GM18520 (cell line): Measurements from ENCODE around the gene BABAM2.
"Not testable (repeated sequence)": the region's sequence is repeated elsewhere in the genome, so short reads cannot be mapped to it uniquely, and the experiment has no call there.

ENCODE experiments used
- ATAC-seq: cut with Tn5 transposase; IDR thresholded peaks from one replicate; pipeline ENCODE4 v1.9.1; 2021; ENCODE audit not compliant: unreplicated experiment

The BABAM2 gene

DNA sequence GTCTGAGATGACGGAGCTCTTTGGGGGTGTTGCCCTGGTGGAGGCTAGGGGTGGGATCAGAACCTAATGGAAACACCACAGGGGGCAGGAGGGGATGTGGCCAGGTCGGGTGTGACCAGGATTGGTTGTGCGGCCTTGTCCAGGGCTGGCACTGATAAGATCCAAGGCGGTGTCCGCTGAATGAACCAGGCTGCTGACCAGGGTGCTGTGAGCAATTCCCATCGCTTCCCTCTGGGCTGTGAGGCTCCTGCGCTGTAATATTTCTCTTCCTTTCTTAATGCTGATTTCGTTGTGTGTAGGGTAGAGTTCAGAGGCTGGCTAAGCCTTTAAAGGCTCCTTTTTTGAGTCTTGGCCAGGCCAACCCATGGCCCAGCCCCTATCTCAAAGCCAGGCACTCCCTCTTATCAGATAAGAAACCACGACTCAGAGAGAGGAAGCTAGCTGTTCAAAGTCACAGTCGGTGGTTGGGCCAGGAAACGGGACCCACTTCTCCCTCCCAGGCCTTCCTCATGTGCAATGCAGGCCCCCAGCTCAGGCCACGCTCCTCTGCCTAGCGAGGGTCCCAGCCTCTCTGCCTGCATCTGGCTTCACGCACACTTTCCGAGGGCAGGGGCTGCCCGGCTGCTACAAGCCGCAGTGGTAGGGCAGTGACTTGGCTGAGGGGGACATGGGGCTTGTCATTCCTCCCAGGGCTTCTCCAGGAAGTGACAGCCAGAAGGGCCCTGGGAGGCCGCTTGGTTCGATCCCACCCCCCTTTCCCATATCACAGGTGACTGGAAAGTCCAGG is 476.2 kb downstream of the BABAM2 start:
- ATAC-seq: no peak

DNA sequence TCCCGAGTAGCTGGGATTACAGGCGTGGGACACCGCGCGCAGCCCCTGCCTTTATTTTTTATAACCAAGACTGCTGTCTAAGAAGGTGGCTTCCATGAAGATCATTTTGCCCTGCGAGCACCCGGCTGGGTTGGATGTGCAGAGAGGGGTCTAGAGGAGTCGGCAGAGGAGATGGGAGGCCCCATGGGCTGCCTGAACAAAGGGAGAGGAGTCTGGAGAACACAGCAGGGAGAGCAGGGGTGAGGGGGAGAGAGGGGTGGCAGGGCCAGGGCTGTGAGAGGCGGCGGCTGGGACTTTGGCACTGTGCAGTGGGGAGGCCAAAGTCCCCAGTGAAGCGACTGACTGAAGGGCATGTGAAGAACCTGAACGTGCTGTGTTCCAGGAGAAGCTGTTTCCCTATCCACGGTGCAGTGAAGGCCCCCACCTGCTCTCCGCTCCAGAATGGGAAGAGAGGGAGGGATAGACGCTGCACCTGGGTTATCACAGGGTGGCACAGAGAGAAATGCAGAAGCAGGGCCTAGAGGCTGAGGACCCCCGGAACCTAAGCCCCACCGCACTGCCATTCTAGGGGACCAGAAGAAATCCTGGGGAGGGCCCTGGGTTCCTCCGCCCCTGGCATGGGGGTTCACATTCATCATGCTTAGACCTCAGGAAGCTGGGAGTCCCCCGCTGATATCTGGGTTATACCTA is 477.3 kb downstream of the BABAM2 start:
- no peak for ATAC-seq

DNA sequence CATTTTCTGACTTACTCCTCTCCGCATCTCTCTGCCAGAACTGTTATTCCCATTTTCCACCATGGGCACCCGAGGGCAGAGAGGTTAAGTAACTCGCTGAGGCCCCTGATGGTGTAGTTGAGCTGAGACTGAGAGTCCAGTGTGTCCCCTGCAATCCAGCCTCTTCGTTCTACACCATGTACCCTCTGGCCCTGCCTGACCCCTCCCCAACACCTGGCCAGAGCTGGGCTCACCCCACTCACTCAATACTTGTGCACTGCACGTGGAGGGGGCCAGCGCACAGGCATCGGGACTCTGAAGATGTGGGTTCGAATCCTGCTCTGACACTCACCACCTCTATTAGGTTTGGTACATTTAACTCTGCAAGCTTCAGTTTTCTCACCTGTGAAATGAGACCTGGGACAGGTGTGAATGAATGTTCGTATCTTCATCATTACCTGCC is 477.8 kb downstream of the BABAM2 start:
- ATAC-seq: no peak

DNA sequence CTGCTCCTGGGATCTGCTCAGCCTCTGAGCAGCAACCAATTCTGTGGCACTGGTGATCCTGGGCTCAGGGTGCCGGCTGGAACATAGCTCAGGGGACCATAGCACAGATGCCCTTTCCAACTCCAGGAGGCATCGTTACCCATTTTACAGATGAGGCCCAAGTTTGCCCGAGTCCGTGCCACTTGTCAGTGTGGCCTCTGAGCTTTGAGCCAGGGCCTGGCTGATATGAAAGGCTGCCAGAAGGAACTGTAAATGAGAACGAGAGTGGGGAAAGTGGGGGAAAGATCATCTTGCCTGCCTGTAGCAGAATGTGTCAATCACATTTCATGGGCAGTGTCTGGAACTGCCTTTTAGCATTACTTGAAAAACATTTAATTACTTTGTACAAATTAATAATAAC is 478.8 kb downstream of the BABAM2 start:
- no peak for ATAC-seq

DNA sequence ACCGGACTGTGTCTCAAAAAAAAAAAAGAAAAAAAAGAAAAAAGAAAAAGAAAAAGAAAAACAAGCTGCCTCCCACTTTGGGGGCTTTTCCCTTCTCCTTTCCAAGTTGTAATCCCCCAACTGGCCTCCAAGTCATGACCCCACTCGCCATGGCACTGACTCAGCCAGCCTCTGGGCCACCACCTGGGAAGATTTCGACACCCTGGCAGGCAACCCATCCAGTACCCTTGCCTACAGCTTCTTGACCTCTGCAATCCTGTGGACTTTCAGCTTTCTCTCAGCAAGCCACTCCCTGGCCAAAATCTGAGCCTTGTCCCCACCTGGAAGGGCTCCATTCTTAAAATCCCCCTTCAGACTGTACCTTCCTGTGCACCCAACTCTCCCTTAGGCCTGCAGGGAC is 479.8 kb downstream of the BABAM2 start:
- ATAC-seq: no peak

DNA sequence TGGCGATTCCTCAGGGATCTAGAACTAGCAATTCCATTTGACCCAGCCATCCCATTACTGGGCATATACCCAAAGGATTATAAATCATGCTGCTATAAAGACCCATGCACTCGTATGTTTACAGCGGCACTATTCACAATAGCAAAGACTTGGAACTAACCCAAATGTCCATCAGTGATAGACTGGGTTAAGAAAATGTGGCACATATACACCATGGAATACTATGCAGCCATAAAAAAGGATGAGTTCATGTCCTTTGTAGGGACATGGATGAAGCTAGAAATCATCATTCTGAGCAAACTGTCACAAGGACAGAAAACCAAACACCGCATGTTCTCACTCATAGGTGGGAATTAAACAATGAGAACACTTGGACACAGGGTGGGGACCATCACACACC is 481.2 kb downstream of the BABAM2 start:
- ATAC-seq: not testable (repeated sequence)

DNA sequence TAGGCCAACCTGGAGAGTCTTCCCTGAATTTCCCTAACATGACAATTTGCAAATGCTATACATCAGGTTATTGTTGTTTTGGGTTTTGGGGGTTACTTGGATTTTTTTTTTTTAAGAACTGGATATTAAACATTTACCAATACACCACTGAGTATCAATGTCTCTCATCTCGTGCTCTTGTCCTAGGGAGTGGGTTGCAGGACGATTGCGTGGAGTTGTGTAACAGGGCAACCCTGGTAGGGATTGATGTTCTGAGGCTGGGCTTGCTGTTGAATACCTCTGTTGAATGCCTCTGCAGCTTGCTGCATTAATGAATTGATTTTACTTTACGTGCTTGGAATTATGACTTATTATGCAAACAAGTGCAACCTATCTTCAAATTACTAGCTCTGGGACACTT is 483.3 kb downstream of the BABAM2 start:
- no peak for ATAC-seq

DNA sequence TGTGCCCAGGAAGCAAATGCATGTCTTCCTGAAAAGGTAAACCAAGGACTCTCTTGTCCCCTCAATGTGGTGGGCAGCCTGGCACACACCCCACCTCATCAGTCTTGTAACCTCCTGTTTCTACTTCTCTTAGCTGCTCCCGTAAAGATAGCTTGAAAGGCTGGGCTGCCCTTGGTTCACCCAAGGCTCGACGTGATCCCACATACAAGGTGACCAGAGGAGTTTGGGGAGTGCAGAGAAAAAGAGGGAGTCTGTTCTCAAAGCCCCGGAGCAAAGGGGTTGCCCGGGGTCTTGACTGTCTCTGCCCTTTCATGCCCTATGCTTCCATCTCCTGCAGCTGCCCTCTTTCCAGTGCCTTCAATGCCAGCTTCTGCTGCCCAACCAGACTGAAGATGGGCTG is 483.8 kb downstream of the BABAM2 start:
- no peak for ATAC-seq

DNA sequence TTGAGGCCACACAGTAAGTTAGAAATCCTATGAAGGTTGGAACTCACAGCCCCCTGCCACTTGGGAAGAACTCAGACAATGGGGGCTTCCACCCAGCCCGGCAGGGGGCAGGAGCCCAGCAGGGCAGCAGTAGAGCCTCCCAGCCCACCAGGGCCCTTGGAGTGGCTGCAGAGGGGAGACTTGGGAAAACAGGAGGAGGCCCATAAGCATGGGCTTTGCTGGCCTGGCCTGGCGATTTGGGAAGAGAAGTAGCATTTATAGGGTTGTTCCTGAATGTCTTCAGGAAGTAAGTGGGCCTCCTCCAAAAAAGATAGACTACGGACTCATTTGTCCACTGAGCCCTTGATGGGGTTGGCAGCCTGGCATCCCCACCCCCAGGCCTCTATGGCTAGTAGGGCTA is 484.7 kb downstream of the BABAM2 start:
- no peak for ATAC-seq

DNA sequence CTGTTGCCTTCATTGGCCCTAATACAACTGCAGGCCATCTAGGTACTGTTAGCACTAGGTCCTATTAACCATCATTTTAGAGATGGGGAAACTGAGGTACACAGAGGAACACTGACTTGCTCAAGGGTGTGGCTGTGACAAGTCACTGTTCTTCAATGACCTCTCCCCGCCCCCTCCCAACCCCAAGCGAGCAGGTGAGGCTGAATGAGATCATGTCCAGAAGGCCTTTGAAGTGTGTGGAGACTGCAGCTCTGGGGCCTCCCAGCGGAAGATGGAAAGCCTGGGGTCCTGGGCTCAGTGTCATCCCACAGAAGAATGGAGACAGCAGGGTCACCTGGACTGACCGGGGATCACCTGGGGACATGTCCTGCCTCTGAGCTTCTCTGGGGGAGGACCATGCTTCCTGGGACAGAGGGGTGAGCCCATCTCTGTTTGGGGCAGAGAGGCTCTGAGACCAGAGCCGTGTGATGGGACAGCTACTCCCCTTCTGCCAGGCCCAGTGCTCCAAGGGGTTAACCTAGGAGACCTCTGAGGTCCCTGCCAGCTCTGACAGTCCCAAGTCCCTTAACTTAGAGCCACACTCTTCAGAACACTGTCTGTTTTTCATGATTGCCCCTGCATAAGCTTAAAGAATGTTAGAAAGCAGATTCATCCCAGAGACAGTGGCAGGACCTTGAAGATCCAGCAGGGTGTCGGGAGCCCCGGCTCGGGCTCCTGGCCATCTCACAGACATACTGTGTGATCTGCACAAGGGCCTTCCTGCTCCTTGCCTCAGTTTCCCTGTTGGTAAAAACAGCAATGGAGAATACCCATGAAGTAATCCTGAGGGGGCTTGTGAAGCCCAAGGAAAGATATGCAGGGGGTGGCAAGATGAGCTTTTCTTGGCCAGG is 485.5 kb downstream of the BABAM2 start:
- no peak for ATAC-seq

DNA sequence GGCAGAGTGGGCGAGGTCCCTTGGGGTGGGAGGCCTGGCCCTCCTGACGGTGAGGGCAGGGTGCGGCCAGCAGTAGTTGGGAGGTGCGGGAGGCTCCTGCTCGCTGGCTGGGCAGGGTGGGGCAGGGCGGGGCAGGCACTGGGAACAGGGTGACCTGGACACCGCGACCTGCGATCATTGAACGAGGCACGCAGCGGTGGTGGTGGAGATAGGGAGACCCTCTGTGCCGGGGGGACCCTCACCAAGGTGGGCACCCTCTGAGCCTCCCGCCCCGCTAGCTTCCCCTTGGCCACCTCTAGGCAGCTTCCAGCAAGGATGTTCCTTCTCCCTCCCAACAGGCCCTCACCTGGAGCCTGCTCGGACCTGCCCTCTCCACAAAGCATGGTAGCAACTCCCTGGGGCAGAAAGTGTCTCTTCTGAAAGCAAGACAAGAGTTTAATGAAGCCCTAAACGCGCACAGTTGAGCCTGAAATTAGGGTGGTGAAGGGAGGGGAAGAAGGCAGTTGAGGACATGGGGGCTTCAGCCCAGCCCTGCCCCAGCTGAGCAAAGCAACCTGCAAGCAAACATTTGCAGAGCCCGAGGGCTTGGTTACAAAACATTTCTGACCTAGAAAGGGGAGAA is 486.8 kb downstream of the BABAM2 start:
- ATAC-seq: no peak

DNA sequence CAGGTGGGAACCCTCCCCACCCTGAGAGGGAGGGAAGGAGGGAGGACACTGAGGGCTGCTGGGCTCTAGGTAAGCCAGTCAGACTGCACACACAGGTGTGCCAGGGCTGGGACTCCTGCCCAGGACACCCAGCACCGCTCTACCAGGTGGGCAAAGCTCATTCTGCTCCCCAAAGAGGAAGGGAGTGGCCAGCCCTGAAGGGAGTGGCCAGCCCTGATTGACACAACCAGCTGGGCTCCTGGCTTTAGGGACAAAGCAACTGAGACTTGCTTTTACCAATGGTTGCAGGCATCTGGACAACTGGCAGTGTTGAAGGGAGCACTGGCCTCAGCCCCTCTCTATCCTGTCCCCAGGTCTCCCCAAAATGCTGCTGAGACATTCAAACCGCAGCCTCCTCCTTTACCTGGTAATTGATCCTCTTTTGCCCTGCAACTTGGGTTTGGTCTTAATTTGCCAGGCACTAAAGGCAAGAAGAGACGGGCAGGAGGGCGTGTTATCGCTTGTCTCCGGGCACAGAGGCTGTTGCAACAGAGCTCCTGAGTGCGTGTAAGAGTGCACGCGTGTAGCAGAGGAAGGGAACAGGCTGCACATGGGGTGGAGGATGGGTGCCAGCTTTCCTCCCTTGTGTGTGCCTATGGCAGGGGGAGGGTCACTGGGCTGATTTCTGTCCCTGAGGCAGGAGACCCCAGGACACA is 487.6 kb downstream of the BABAM2 start:
- ATAC-seq: no peak

DNA sequence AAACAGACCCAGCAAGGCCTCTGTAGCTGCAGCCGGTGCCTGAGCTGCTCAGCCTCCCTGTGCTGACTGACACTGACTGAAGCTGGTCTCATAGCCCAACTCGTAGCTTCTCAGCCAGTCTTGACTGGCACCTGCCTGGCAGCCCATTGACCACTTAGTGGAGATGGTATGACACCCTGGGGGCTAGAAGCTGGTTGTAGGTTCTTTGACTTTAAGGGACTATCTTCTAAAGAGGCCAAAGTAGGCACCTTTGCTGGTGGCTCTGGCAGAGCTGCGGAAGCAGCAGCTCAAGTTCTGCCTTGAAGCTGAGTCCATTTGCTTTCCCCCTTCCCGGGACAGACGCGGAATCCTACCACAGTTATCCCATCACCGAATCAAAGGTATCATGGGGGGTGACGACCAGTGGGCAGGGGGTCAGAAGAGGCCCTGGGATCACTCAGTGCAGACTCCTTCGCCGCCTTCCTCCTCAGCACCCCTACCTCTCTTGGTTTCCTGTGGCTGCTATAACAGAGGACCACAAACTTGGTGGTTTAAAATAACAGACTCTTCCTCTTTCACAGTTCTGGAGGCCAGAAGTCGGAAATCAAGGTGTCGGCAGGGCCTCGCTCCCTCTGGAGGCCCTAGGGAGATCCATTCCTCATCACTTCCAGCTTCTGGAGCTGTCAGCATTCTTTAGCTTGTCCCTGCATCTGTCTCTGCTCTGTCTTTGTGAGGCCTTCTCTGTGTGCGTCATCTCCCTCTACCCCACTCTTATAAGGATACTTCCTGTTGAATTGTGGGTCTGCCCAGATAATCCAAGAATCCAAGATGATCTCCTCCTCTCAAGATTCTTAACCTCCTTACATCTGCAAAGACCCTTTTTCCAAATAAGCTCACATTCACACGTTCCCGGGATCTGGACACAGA is 488.4 kb downstream of the BABAM2 start:
- ATAC-seq: no peak

DNA sequence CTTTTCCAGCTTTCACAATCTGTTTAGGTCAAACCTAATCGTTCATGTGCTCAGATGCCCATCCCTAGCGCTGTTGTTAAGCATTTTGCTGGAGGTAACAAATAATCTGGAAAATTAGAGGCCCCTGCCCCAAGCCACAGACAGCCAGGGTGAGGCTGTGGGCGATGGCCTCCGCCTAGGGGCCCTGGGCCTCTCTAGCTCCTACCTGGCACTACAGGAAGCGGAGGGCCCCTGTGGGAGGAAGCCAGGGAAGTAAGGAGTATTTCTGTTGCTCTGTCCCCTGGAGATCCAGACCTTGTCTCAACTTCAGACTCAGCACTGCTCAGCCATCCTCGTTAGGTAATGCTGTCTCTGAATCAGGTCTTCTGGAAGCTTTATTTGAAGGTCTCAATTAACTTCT is 489.7 kb downstream of the BABAM2 start:
- no peak for ATAC-seq

DNA sequence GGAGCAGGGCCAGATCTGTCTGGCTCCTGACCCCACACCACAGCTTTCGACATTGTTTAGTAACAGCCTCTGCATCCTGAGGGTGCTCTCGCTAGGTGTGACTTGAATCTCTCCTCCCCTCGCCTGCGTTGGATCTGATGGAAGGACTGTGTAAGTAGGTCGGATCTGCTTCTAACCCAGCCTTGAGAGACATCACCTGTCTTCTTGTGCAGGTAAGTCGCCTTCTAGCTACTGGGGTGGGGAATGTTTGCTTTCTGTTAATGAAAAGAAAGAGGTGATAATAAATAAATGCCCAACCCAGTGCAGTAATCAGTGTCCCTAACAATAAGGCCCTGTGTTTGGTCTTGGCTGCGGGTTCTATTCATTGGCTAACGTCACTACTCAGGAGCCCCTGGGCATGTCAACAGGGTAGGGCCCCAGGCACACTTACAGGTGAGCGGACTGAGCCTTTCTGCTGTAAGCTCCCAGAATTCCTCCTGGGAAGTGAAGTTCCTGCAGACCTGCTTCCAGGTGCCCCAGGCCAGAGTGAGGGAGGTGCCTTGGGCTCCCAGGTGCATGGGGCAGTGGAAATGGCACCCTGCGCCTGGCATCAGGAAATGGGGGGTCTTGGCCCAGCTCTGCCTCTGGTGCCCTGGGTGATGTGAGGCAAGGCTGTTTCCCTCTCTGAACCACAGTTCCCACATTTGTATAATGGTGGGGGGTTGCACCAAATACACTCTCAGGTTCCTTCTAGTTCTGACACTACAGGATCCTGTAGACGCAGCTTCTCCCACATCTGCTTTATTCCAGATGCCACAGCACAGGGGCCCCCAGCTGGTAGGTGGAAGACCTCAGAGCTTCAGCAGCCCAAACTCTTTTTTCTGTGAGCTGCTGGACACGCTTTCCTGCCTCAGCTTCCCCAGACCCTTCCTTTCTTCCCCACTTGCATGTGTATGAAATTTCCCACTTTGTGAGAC is 491.0 kb downstream of the BABAM2 start:
- no peak for ATAC-seq

DNA sequence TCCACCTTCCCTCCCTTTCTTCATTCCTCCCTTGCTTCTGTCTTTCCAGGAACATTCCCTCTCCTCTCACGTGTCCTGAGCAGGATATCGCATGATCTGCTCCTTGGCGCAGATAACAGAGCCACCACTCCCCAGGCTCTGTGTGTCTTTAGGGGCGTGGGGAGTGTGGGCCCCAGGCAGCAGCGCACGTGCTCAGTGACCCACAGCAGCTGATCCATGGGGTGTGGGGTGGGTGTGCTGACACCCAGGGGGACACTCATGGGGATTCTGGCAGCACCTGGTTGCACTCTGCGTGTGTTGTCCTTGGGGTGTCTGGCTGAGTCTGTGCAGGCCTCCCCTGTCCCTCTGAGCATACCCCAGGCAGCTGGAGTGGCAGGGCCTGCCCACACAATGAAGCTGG is 492.2 kb downstream of the BABAM2 start:
- no peak for ATAC-seq

DNA sequence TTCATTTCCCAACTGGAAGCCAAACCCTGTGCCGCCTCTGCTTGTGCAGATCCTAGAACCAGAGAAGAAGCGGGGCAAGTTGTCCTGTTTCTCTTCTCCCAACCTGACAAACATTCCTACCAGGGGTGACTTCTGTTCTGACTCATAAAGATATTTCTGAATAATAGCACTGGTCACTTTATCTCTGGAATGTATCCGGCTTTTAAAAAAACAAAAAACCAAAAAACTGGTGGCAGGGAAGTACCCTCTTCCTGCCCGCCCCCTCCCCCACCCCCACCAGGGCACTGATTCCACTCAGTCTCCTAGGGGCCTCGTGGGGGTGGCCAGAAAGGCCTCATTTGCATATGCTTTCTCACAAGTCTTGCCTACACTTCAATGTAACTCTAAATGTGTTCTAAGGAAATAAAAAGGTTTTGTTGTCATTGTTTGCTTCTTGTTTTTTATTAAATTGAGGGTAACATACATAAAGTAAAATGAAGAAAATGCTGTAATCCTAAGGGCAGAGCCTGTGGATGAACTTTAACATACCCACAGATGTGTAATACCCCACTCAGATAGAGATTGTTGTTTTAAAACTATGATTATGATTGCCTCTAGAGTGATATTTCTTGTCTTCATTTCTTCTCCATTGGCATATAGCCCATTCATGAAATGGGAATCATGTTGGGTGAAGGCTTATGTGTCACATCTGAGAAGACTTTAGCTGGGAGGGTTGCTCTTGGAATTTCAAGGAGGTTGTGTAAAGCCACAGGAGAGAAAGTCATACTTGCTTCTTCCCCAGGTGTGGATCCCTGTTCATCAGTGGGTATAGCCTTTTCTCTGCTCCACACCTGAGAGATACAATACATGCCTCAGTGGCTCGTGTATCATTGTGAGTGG is 496.8 kb downstream of the BABAM2 start:
- ATAC-seq: no peak
